Erythroblast (primary cell): ENCODE measurements around the gene AGBL4.

Experiments used
- DNase-seq, 2 experiments: peaks; one replicate each; lab custom pipeline; 2025; lab: John Stamatoyannopoulos, UW
- GATA1 ChIP-seq: IDR thresholded peaks from 2 replicates; pipeline ENCODE4 v1.6.1; 2011; ENCODE audit warnings: low read depth, mild to moderate bottlenecking, control low read depth, low read length, moderate library complexity
- POLR2A ChIP-seq: IDR thresholded peaks from 2 replicates; pipeline ENCODE4 v1.6.1; 2011; ENCODE audit warnings: mild to moderate bottlenecking, low read length

The AGBL4 gene

DNA sequence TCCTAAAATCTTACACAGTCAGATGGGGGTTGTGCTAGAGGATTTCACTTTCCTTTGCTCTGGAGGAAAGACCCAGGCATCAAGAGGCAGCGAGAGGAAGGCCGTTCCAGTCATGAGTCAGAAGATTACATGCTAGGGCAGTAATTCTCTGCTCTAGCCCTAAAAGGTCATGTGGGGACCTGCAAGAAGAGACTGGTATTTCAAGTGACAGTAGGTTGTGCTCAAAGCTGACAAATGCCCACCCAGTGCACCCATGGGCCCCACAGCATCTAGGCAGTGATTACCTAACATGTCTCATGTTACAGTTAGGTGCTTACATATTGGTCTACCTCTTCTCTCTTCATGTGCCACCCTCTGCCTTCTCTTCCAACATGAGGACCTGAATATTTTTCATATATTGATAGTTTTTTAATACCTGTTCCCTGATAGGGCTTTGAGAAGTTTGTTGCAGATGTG is 1147.4 kb downstream of the AGBL4 start:
- DNase-seq = no peak
- TF ChIP-seq POLR2A = no peak
- no peak for TF ChIP-seq GATA1

DNA sequence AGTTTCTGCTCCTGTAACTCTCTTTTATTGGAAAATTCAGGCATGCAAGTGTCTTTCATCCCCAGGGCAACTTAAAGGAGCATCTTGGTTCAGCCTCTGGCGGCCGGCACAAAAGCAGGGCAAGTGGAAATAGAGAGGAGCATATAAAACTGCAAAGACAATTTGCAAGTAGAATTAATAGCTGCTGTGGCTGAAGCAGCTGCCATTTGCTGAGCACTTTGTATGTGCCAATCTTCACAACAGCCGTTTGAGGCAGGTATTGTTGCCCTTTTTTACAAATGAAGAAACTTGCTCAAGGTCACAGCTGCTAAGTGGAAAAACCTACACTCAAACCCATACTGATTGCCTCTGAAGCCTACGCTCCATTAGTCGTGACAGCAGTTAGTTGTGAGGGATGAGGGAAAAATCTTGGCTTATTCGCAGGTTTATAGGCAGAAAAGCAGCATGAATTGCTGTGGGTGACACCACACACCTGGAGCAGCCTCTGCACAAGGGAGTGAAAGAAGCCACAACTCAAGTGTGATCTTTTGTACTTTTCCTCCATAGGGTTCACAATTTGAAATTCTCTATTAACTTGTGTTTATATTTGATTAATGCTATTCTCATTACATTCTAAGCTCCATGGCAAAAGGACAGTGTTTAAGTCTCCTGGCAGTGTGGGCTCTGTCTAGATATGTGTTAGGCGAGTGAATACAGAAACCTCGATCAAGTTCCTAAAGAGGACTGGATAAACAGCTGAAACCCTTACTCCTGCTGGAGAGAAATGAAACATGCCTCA is 1148.0 kb downstream of the AGBL4 start:
- DNase-seq = no peak
- TF ChIP-seq GATA1 (no peak), POLR2A (no peak)

DNA sequence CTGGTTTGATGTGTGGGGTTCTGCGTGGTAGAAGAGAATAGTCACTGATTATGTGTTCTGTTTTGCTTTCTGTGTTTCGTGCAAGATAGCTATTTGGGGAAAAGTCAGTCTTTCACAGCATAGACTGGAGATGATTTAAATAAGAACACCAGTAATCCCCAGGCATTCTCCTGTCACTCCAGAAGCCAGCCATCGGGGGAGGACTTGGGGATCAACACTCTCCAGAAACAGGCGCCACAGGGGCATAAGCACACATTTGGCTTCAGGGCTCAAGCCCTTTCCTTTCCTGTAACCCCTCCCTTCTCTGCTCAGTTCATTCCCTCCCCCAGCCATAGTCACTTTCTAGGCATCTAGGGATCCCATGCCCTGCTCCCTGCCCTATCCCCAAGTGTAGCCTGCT is 1149.8 kb downstream of the AGBL4 start:
- TF ChIP-seq GATA1 = no peak
- TF ChIP-seq POLR2A = no peak
- DNase-seq = no peak

DNA sequence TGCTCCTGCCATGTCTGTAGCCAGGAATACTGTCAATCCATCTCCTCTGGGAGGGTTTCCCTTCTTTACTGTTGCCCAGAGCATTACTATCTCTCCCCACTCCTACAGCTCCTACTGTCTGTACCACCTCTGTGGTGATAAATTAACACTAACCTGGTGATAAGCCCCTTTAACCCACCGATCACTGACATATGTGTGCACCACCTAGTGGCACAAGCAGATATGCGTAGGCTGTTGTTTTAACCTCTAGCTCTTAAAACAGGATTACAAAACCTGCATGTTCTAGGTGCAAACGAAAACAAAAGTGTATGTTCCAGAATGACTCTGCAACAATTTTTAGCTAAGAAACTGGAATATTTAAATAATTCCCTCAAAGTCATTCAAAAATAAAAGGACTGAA is 1153.2 kb downstream of the AGBL4 start:
- DNase-seq = peak in 1 of 2 experiments; percentile 6
- TF ChIP-seq GATA1 (no peak), POLR2A (no peak)

DNA sequence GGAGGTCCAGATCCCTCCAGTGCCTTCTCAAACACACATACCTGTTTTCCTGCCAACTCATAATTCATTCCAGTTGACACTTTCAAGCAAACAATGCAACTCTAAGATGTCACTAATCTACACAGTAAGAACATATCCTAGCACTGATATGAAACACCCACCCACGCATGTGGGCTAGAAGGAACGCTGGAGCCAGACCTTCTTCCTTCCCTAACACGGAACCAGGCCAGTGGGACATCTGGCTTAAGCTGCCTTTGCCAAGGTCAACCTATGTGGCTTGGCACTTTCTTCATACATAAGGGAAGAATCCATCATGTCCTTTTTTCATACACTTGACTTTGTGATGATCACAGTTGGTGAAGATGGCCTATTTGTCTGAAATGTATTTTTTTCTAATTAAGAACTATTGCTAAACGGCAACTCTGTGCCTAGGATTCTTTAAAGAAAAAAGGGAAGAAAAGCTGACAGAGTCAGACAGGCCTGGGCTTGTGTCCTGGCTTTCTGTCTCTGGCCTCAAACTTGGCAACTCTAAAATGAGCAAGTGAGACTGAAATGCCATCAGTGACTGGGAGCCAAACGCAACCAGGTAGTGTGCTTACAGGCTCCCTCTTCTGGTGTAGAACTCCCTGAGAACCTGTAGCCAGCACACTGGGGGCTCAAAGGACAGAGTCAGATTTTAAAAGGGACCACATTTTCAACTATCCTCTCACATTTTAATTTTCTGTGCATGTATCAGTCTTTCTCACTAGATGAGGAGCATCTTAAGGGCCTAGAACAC is 1154.4 kb downstream of the AGBL4 start:
- DNase-seq = no peak
- no peak for TF ChIP-seq GATA1
- no peak for TF ChIP-seq POLR2A

DNA sequence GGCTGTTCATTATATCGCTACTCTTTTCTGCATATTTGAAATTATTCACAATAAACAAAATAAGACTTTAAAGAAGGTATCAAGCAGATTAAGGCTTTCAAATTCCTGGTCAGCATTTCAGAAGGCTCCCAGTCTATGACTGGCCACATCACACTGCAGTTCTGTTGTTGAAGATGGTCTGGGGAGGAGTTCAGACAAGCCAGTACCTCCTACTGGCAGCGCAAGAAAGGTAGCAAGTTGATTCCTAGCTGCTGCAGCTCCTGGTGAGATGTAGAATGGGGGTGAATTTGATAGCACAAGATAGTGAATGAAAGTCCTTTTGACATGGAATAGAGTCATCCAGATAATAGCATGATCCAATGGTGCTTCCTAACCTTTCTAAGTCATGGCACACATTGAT is 1158.8 kb downstream of the AGBL4 start:
- no peak for TF ChIP-seq GATA1
- TF ChIP-seq POLR2A = no peak
- DNase-seq = no peak

DNA sequence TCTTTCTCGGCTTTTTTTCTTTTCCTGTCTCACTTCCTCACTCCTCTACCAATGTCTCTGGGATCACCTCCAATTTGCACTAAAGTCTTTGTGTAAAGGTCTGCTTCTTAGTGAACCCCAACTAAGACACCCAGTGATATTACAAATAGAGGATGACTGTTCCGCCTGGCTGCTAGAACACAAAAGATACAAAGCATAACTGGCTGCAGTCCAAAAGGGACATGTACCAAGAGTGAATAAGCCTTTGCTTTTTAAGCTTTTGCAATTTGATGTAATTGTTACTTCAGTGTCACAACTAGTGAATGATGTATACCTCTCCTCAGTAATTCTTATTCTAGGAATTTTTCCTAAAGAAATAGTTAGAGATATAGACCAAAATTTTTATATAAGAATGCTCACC is 1164.3 kb downstream of the AGBL4 start:
- no peak for TF ChIP-seq POLR2A
- TF ChIP-seq GATA1 = no peak
- DNase-seq = no peak

DNA sequence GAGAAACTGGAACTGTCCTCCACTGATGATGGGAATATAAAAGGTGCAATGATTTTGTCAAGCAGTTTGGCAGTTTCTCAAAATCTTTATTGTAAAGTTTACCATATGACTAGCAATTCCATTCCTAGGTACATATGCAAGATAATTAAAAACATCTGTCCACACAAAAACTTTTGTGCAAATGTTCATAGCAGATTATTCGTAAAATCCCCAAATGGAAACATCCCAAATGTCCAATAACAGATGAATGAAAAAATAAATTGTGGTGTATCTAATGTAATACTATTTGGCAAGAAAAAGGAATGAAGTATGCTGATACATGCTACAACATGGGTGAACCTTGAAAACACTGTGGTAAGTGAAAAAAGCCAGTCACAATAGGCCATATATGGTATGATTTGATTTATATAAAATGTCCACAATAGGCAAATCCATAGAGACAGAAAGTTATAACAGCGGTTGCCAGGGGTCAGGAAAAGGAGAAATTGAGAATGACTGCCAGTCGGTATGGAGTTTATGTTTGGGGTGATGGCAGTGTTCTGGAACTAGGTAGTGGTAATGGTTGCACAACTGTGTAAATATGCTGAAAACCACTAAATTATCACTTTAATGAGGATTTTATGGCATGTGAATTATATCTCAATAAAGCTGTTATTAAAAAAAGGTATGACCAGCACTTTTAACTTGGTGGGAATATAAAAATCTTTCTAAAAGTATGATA is 1165.4 kb downstream of the AGBL4 start:
- TF ChIP-seq GATA1 (no peak), POLR2A (no peak)
- DNase-seq = no peak

DNA sequence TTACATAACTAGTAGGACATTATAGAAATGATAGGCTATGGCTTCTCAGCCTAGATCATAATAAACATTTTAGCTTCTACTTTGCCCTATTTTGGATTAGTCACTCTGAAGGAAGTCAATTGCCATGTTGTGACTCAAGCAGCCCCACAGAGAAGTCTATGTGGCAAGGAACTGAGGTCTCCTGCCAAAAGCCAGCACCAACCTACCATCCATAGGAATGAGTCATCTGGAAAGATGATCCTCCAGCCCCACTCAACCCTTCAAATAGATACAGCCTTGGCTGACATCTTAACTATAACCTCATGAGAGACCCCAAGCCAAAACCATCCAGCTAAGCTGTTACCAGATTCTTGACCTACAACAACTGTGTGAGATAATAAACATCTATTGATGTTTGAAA is 1170.7 kb downstream of the AGBL4 start:
- DNase-seq = no peak
- TF ChIP-seq POLR2A (no peak), GATA1 (no peak)

DNA sequence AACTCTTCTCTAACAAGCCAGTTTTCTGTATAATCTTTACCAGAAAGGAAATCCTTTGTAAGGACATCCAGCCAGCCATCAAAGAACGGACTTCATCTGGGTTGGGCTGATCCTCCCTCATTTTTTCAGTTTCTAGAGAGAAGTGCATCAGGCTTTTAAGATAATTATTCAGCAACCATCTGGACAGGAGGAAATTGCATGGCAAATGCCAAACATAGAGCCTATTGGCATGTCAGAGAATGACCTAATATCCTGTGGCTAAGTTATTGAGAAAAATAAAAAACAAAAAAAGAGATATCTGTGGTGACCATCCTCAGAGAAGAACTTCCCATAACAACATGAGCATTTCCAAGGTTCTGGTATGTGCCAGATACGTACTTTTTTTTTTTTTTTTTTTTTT is 1172.1 kb downstream of the AGBL4 start:
- DNase-seq = no peak
- TF ChIP-seq POLR2A (no peak), GATA1 (no peak)

DNA sequence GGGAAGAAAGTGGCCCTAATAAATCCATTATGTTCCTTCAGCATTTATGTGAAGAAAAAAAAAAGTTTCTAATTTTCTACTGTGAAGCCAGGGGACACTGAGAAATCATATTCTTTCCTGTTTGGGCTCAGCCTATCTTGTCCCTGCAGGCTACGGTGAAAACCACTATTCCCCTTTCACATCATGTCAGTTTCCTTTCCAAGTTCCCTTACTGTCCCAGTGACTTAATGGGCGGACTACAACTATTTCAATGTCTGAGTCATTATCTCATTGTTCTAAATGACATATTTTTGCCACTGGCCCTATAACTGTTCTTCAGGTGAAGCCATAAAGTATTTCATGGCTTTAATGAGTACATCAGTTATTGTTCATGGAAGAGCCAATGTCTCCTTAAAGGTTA is 1175.7 kb downstream of the AGBL4 start:
- DNase-seq = no peak

DNA sequence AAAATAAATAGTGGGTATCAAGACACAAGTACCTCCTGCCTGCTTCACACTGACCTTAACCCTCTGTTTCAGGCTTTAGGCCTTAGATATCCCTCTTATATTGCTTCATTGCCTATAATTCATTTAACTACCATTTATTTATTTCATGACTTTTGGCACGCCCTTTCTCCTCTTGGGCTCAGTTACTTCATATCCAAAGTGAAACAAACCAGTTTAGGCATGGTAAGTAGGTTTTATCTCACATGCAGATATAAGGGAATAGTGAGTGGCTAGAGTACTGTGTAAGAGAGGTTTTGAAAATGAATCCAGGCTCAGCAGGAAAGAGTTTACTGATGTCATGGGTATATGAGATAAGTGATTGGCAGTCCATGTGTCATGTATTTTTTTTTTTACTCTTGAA is 1177.3 kb downstream of the AGBL4 start:
- TF ChIP-seq GATA1 (no peak), POLR2A (no peak)
- no peak for DNase-seq

More for the DNA sequence above, 1175.7 kb downstream of the AGBL4 start:
- TF ChIP-seq GATA1 (no peak), POLR2A (no peak)

DNA sequence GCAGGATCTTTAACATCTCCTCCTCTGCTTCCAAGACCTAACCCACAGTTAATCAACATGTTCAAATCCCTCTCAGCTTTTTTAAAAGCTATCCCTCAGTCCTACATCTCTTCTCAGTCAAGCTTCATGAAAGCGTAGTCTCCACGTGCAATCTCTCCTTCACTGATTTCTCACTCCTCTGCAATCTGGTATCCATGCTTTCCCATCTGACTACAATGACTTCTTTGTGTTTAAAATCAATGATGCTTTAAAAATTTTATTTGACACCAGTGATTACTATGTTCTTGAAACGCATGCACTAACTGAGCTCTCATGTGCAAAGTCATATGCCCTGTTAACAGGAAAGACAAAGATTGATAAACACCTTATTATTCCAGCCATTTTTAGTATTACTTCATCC is 1179.6 kb downstream of the AGBL4 start:
- TF ChIP-seq POLR2A (no peak), GATA1 (no peak)
- DNase-seq = no peak

DNA sequence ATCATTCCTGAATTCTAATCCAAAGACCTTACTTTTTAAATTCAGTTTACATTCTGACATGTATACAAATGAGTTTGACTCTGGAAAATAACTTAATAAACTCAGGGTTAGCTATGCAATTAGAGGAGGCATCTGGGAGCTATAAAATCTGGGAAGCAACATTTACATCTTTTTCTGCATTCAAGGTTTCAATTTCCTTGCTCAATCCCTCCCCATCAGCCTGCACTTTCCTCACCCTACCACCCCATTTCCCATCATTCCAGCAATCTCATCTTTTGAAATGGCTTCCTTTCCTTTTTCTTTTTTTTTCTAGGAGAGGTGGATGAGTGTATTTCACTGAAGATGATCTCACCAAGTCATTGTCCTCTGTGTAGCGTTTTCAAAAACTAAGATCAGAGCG is 1181.8 kb downstream of the AGBL4 start:
- DNase-seq = no peak
- no peak for TF ChIP-seq GATA1
- no peak for TF ChIP-seq POLR2A
